Loucy (cell line): ENCODE data around the gene PTP4A1.

Experiments used
- CTCF ChIP-seq: fragments of 200-600 bp; sonication (generic); conservative IDR thresholded peaks from 2 replicates; pipeline ENCODE4 v1.5.1; 2014; ENCODE audit warnings: mild to moderate bottlenecking, antibody characterized with exemption, low read length
- EZH2phosphoT487 ChIP-seq: fragments of 200-600 bp; IDR thresholded peaks from 2 replicates; pipeline ENCODE4 v1.6.1; 2018; ENCODE audit warnings: antibody characterized with exemption, mild to moderate bottlenecking, moderate library complexity, borderline replicate concordance

DNA sequence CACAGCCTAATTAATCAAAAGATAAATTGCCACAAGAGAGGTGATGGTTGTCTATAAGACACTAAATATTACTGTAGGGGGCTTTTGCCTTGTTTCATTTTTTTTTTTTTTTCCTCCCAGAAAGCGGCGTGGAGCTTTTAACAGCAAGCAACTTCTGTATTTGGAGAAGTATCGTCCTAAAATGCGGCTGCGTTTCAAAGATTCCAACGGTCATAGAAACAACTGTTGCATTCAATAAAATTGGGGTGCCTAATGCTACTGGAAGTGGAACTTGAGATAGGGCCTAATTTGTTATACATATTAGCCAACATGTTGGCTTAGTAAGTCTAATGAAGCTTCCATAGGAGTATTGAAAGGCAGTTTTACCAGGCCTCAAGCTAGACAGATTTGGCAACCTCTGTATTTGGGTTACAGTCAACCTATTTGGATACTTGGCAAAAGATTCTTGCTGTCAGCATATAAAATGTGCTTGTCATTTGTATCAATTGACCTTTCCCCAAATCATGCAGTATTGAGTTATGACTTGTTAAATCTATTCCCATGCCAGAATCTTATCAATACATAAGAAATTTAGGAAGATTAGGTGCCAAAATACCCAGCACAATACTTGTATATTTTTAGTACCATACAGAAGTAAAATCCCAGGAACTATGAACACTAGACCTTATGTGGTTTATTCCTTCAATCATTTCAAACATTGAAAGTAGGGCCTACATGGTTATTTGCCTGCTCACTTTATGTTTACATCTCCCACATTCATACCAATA, 7.8 kb downstream of the PTP4A1 start:
- TF ChIP-seq CTCF (no peak), EZH2phosphoT487 (no peak)
